ENCODE results near the gene HSPA5. TPM values are rescaled to one million over a fixed set of nuclear protein-coding genes. Genes with fewer than 3 reads are reported as not detected.
"Not testable (repeated sequence)": the region's sequence is repeated elsewhere in the genome, so short reads cannot be mapped to it uniquely, and the experiment has no call there.

Gene HSPA5
- polyA plus RNA-seq (2013, experiment 1 of 2; ENCODE audit: insufficient read length), result 529 TPM
- polyA plus RNA-seq (2013, experiment 2 of 2; ENCODE audit: insufficient read length), result 477 TPM

GRCh38 chr9:125241000-125241862 lies at the start of gene HSPA5:
HSPA5 (minus strand) TSS chr9:125241343; CDS start chr9:125241126, 217 bp downstream.
- DNase-seq, result peak; percentile 100

GRCh38 chr9:125286935-125287433 lies 45.8 kb upstream of the HSPA5 start:
- not testable (repeated sequence) for DNase-seq

GRCh38 chr9:125284855-125285254 lies 43.7 kb upstream of the HSPA5 start:
- no peak for DNase-seq

DNA sequence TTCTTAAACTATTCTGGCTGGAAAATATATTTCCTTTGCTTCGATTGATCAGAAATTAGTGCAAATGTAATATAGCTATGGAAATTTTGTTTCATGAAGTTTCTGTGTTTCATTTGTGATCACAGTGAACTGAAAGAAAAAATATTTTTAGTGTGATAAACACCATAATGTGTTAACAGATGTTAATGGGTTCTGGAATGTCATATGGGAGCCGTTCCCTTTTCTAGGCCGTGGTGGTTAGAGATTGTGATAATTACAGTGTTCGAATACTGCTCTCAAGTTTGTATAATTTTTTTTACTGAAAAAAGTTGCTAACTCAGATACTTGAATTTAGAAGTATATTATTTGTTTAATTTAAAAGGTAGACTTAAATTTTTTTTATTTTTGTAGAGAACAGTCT lies 39.8 kb upstream of the HSPA5 start:
- DNase-seq, result no peak

GRCh38 chr9:125277411-125277810 lies 36.3 kb upstream of the HSPA5 start:
- DNase-seq, result no peak

GRCh38 chr9:125276771-125277170 lies 35.6 kb upstream of the HSPA5 start:
- no peak for DNase-seq

GRCh38 chr9:125272697-125273096 lies 31.6 kb upstream of the HSPA5 start:
- DNase-seq, result no peak

DNA sequence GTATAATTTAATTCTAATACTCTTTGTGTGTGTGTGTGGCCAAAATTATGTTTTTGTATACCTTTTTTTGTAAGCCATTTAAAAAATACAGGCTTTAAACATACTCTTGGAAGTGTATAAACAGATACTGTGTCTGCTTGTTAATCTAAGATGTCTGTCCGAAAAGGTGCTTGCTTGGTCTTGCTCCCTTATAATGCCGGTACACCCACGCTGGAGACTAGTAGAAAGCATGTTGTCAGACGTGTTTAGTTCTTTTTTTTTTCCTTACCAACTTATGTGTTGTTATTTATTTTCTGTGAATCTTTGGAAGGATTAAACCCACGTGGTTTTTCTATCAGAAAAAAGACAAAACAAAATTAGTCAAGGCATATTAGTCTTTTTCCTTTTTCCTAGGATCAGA lies 29.9 kb upstream of the HSPA5 start:
- no peak for DNase-seq

DNA sequence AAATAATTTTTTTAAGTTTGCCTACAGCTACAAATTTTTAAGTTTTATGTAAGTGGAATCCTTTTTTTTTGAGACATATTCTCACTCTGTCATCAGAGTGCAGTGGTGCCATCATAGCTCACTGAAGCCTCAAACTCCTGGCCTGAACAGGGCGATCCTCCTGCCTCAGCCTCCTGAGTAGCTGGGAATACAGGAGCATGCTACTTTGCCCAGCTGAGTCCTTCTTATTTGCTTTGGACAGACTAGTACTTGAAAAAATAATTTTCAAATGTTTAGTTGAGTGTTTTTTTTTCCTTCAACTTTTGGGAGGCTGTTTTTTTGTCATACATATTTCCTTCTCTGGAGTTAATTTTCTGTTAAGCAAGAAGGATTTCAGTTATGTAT lies 27.9 kb upstream of the HSPA5 start:
- no peak for DNase-seq

DNA sequence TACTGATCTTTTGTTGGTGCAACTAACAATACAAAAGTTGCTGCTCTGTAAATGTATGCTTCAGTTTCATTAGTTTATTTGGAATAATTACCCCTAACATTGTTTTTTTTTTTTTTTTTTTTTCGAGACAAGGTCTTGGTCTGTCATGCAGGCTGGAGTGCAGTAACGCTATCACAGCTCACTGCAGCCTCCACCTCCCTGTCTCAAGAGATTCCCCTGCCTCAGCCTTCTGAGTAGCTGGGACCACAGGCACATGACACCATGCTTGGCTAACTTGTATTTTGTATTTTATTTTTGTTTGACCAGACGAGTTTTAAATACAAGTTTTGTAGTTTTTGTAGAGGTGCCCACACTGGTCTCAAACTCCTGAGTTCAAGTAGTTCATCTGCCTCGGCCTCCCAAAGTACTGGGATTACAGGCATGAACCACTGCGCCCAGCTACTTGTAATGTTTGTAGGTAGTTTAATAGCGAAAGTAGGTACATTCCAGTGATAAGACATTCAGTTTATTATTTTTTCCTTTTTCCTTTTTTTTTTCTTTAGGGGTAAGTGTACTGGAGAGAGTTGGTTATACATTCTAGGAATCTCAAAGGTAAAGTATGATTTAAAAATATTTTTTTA lies 27.4 kb upstream of the HSPA5 start:
- no peak for DNase-seq

- not testable (repeated sequence) for DNase-seq
Measured at GRCh38 chr9:125264068-125264467, 22.9 kb upstream of the HSPA5 start.

- no peak for DNase-seq
Measured at GRCh38 chr9:125262294-125262991, 21.3 kb upstream of the HSPA5 start.

GRCh38 chr9:125261501-125262293 lies 20.6 kb upstream of the HSPA5 start, which contains the start of gene GAPVD1:
GAPVD1 (plus strand) TSS chr9:125261826; CDS start chr9:125298922, 37,096 bp downstream.
- DNase-seq, result peak; percentile 92

- DNase-seq, result no peak
Measured at GRCh38 chr9:125260561-125260960, 19.4 kb upstream of the HSPA5 start.

GRCh38 chr9:125258832-125259534 lies 17.8 kb upstream of the HSPA5 start:
- no peak for DNase-seq

GRCh38 chr9:125258160-125258785 lies 17.1 kb upstream of the HSPA5 start:
- no peak for DNase-seq

GRCh38 chr9:125255781-125256391 lies 14.7 kb upstream of the HSPA5 start:
- peak; percentile 22 for DNase-seq

- no peak for DNase-seq
Measured at GRCh38 chr9:125254231-125254630, 13.1 kb upstream of the HSPA5 start.

DNA sequence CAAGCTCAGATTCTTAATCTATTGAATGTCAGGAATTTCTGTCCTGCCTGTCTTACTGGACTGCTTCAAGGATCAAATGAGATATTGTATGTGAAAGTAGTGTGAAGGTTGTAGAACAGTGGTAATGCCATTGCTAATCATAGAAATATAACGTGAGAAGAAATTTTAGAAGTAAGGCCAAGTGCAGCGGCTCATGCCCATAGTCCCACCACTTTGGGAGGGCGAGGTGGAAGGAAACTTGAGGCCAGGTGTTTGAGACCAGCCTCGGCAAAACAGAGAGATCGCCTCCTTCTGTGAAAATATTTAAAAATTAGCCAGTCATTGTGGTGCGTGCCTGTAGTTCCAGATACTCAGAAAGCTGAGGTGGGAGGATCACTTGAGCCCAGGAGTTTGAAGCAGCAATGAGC lies 5.1 kb upstream of the HSPA5 start:
- DNase-seq, result no peak

DNA sequence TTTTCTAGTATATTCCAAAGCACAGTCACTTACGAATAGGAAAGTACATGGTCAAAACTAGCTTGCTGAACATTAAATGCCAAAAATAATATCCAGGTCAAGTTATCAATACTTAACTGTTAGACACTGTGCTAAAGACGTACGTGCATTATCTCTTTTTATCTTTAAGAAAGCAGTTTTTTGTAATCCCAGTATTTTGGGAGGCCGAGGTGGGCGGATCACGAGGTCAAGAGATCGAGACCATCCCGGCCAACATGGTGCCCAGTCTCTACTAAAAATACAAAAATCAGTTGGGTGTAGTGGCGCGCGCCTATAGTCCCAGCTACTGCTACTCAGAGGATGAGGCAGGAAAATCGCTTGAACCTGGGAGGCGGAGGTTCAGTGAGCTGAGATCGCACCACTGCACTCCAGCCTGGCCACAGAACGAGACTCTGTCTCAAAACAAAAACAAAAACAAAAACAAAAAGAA lies 2.7 kb upstream of the HSPA5 start:
- DNase-seq, result no peak

Measured in fibroblast of skin of back (primary cell).